Stimulated activated CD8-positive, alpha-beta memory T cell treated with anti-CD3 and anti-CD28 coated beads, Interleukin-15, amount 100 ng/mL, for 1 hour (primary cell): Measurements from ENCODE around the gene ZNF529.

Experiments
- DNase-seq: peaks from one replicate; pipeline ENCODE4 v3.0.0-alpha.2; 2020; ENCODE audit warnings: low read depth

Gene ZNF529

DNA sequence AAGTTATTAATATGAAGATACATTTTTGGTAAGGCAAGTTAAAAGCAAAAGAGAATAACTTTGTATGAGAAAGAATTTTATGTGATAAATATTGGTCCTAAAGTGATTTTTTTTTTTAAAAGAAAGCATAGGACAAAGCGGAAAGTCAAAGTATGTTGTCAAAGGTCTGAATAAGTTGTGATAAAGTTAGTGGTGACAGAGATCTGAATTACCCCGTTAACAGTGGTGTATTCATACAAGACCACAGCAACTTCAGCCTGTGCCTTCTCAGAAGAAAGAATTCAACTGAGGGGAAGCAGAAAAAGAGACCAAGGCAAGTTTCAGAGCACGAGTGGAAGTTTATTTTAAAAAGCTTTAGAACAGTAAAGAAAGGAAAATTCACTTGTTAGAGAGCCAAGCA is 64.8 kb downstream of the ZNF529 start:
- no peak for DNase-seq

DNA sequence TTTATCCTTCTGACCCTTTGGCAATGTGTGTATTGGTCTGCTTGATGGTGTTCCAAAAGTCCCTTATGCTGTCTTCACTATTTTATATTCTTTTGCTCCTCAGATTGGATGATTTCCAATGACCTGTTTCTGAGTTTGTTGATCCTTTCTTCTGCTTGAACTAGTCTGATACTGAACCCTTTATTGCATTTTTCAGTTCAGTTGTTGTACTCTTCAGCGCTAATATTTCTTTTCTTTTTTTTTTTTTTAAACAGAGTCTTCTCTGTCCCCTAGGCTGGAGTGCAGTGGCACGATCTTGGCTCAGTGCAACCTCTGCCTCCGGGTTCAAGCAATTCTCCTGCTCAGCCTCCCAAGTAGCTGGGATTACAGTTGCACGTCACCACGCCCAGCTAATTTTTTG is 71.1 kb downstream of the ZNF529 start:
- no peak for DNase-seq

DNA sequence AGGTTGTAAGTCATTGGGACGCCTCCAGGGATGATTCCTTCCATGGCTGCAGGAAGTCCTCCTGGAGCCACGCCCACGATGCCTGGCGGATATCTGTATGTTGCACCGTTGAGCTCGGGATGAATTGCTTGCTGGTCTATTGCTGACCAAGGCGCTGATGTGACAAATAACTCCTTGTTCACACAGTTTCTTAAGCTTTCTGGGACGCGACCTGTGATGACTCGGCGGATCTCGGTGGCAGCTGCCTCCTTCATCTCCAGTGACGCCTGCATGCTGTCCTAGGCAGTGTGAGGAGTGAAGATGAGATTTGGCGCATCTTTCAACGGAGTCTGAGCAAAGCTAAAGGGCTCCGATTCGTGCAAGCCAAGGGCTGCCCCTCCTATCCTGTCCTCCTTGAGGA is 76.1 kb downstream of the ZNF529 start:
- no peak for DNase-seq
